Measurements from ENCODE around the gene DAPL1. TPM values are rescaled to one million over a fixed set of nuclear protein-coding genes. Genes with fewer than 3 reads are reported as not detected.

DAPL1 gene
- total RNA-seq, 1 donor from 2014 or later = not detected

GRCh38 chr2:158815166-158815565 lies 20.0 kb downstream of the DAPL1 start:
- Histone ChIP-seq H3K4me3 (ENCODE audit: low read length in 3 of 3) (no peak overlapping the region), H3K27ac (ENCODE audit: low read depth, low read length) (no peak overlapping the region), H3K36me3 (ENCODE audit: control insufficient read depth in 3 of 3, insufficient read depth in 3 of 3, low read length in 3 of 3) (no peaks in the 10 kb centered on the region), H3K4me1 (ENCODE audit: control insufficient read depth in 3 of 3, insufficient read depth in 3 of 3, low read length in 3 of 3) (no peaks in the 10 kb centered on the region), H3K9ac (ENCODE audit: low read depth in 1 of 3, low read length in 3 of 3) (no peak overlapping the region), H3K27me3 (ENCODE audit: control insufficient read depth in 3 of 3, insufficient read depth in 3 of 3, low read length in 3 of 3) (no peaks in the 10 kb centered on the region), H3K9me3 (ENCODE audit: control insufficient read depth in 3 of 3, low read length in 3 of 3) (no peaks in the 10 kb centered on the region)

GRCh38 chr2:158815658-158816057 lies 20.5 kb downstream of the DAPL1 start:
- Histone ChIP-seq H3K4me3 (ENCODE audit: low read length in 3 of 3) (no peak overlapping the region), H3K27me3 (ENCODE audit: control insufficient read depth in 3 of 3, insufficient read depth in 3 of 3, low read length in 3 of 3) (no peaks in the 10 kb centered on the region), H3K9me3 (ENCODE audit: control insufficient read depth in 3 of 3, low read length in 3 of 3) (no peaks in the 10 kb centered on the region), H3K36me3 (ENCODE audit: control insufficient read depth in 3 of 3, insufficient read depth in 3 of 3, low read length in 3 of 3) (no peaks in the 10 kb centered on the region), H3K4me1 (ENCODE audit: control insufficient read depth in 3 of 3, insufficient read depth in 3 of 3, low read length in 3 of 3) (no peaks in the 10 kb centered on the region), H3K9ac (ENCODE audit: low read depth in 1 of 3, low read length in 3 of 3) (no peak overlapping the region), H3K27ac (ENCODE audit: low read depth, low read length) (no peak overlapping the region)

GRCh38 chr2:158817588-158817987 lies 22.5 kb downstream of the DAPL1 start:
- no peaks in the 10 kb centered on the region for H3K36me3 ChIP-seq (ENCODE audit: control insufficient read depth in 3 of 3, insufficient read depth in 3 of 3, low read length in 3 of 3)
- H3K9me3 ChIP-seq (ENCODE audit: control insufficient read depth in 3 of 3, low read length in 3 of 3) = no peaks in the 10 kb centered on the region
- H3K4me1 ChIP-seq (ENCODE audit: control insufficient read depth in 3 of 3, insufficient read depth in 3 of 3, low read length in 3 of 3) = no peaks in the 10 kb centered on the region
- no peak overlapping the region for H3K9ac ChIP-seq (ENCODE audit: low read depth in 1 of 3, low read length in 3 of 3)
- H3K27ac ChIP-seq (ENCODE audit: low read depth, low read length) = no peak overlapping the region
- no peaks in the 10 kb centered on the region for H3K27me3 ChIP-seq (ENCODE audit: control insufficient read depth in 3 of 3, insufficient read depth in 3 of 3, low read length in 3 of 3)
- no peak overlapping the region for H3K4me3 ChIP-seq (ENCODE audit: low read length in 3 of 3)

- Histone ChIP-seq H3K4me3 (ENCODE audit: low read length in 3 of 3) (no peak overlapping the region), H3K27ac (ENCODE audit: low read depth, low read length) (no peak overlapping the region), H3K9me3 (ENCODE audit: control insufficient read depth in 3 of 3, low read length in 3 of 3) (no peaks in the 10 kb centered on the region), H3K27me3 (ENCODE audit: control insufficient read depth in 3 of 3, insufficient read depth in 3 of 3, low read length in 3 of 3) (no peaks in the 10 kb centered on the region), H3K4me1 (ENCODE audit: control insufficient read depth in 3 of 3, insufficient read depth in 3 of 3, low read length in 3 of 3) (no peaks in the 10 kb centered on the region), H3K9ac (ENCODE audit: low read depth in 1 of 3, low read length in 3 of 3) (no peak overlapping the region), H3K36me3 (ENCODE audit: control insufficient read depth in 3 of 3, insufficient read depth in 3 of 3, low read length in 3 of 3) (no peaks in the 10 kb centered on the region)
Observed at GRCh38 chr2:158818511-158818910, 23.4 kb downstream of the DAPL1 start.

GRCh38 chr2:158822193-158822592 lies 27.1 kb downstream of the DAPL1 start:
- Histone ChIP-seq H3K9ac (ENCODE audit: low read depth in 1 of 3, low read length in 3 of 3) (no peak overlapping the region), H3K4me3 (ENCODE audit: low read length in 3 of 3) (no peak overlapping the region), H3K9me3 (ENCODE audit: control insufficient read depth in 3 of 3, low read length in 3 of 3) (no peaks in the 10 kb centered on the region), H3K27me3 (ENCODE audit: control insufficient read depth in 3 of 3, insufficient read depth in 3 of 3, low read length in 3 of 3) (no peaks in the 10 kb centered on the region), H3K36me3 (ENCODE audit: control insufficient read depth in 3 of 3, insufficient read depth in 3 of 3, low read length in 3 of 3) (no peaks in the 10 kb centered on the region), H3K27ac (ENCODE audit: low read depth, low read length) (no peak overlapping the region), H3K4me1 (ENCODE audit: control insufficient read depth in 3 of 3, insufficient read depth in 3 of 3, low read length in 3 of 3) (no peaks in the 10 kb centered on the region)

GRCh38 chr2:158823486-158824237 lies 28.5 kb downstream of the DAPL1 start:
- H3K27ac ChIP-seq (ENCODE audit: low read depth, low read length) = no peak overlapping the region
- no peaks in the 10 kb centered on the region for H3K9me3 ChIP-seq (ENCODE audit: control insufficient read depth in 3 of 3, low read length in 3 of 3)
- no peaks in the 10 kb centered on the region for H3K4me1 ChIP-seq (ENCODE audit: control insufficient read depth in 3 of 3, insufficient read depth in 3 of 3, low read length in 3 of 3)
- H3K9ac ChIP-seq (ENCODE audit: low read depth in 1 of 3, low read length in 3 of 3) = no peak overlapping the region
- no peak overlapping the region for H3K4me3 ChIP-seq (ENCODE audit: low read length in 3 of 3)
- H3K27me3 ChIP-seq (ENCODE audit: control insufficient read depth in 3 of 3, insufficient read depth in 3 of 3, low read length in 3 of 3) = no peaks in the 10 kb centered on the region
- H3K36me3 ChIP-seq (ENCODE audit: control insufficient read depth in 3 of 3, insufficient read depth in 3 of 3, low read length in 3 of 3) = no peaks in the 10 kb centered on the region

GRCh38 chr2:158825021-158825420 lies 29.9 kb downstream of the DAPL1 start:
- Histone ChIP-seq H3K9me3 (ENCODE audit: control insufficient read depth in 3 of 3, low read length in 3 of 3) (no peaks in the 10 kb centered on the region), H3K36me3 (ENCODE audit: control insufficient read depth in 3 of 3, insufficient read depth in 3 of 3, low read length in 3 of 3) (no peaks in the 10 kb centered on the region), H3K9ac (ENCODE audit: low read depth in 1 of 3, low read length in 3 of 3) (no peak overlapping the region), H3K4me1 (ENCODE audit: control insufficient read depth in 3 of 3, insufficient read depth in 3 of 3, low read length in 3 of 3) (peaks cover 0 to 2% (median 0%) of the 10 kb centered on the region in 3 donors), H3K27ac (ENCODE audit: low read depth, low read length) (no peak overlapping the region), H3K27me3 (ENCODE audit: control insufficient read depth in 3 of 3, insufficient read depth in 3 of 3, low read length in 3 of 3) (no peaks in the 10 kb centered on the region), H3K4me3 (ENCODE audit: low read length in 3 of 3) (no peak overlapping the region)

- H3K36me3 ChIP-seq (ENCODE audit: control insufficient read depth in 3 of 3, insufficient read depth in 3 of 3, low read length in 3 of 3) = no peaks in the 10 kb centered on the region
- no peaks in the 10 kb centered on the region for H3K27me3 ChIP-seq (ENCODE audit: control insufficient read depth in 3 of 3, insufficient read depth in 3 of 3, low read length in 3 of 3)
- H3K9me3 ChIP-seq (ENCODE audit: control insufficient read depth in 3 of 3, low read length in 3 of 3) = no peaks in the 10 kb centered on the region
- no peak overlapping the region for H3K27ac ChIP-seq (ENCODE audit: low read depth, low read length)
- H3K4me3 ChIP-seq (ENCODE audit: low read length in 3 of 3) = no peak overlapping the region
- H3K9ac ChIP-seq (ENCODE audit: low read depth in 1 of 3, low read length in 3 of 3) = no peak overlapping the region
- peaks cover 0 to 2% (median 0%) of the 10 kb centered on the region in 3 donors for H3K4me1 ChIP-seq (ENCODE audit: control insufficient read depth in 3 of 3, insufficient read depth in 3 of 3, low read length in 3 of 3)
Observed at GRCh38 chr2:158826965-158827364, 31.8 kb downstream of the DAPL1 start.

- H3K4me3 ChIP-seq (ENCODE audit: low read length in 3 of 3) = no peak overlapping the region
- peaks cover 0 to 2% (median 0%) of the 10 kb centered on the region in 3 donors for H3K4me1 ChIP-seq (ENCODE audit: control insufficient read depth in 3 of 3, insufficient read depth in 3 of 3, low read length in 3 of 3)
- H3K9ac ChIP-seq (ENCODE audit: low read depth in 1 of 3, low read length in 3 of 3) = no peak overlapping the region
- no peaks in the 10 kb centered on the region for H3K36me3 ChIP-seq (ENCODE audit: control insufficient read depth in 3 of 3, insufficient read depth in 3 of 3, low read length in 3 of 3)
- H3K27ac ChIP-seq (ENCODE audit: low read depth, low read length) = no peak overlapping the region
- H3K9me3 ChIP-seq (ENCODE audit: control insufficient read depth in 3 of 3, low read length in 3 of 3) = no peaks in the 10 kb centered on the region
- H3K27me3 ChIP-seq (ENCODE audit: control insufficient read depth in 3 of 3, insufficient read depth in 3 of 3, low read length in 3 of 3) = no peaks in the 10 kb centered on the region
Observed at GRCh38 chr2:158828378-158829164, 33.5 kb downstream of the DAPL1 start.

- H3K4me1 ChIP-seq (ENCODE audit: control insufficient read depth in 3 of 3, insufficient read depth in 3 of 3, low read length in 3 of 3) = peaks cover 0 to 2% (median 0%) of the 10 kb centered on the region in 3 donors
Observed at GRCh38 chr2:158829167-158829566, 34.0 kb downstream of the DAPL1 start.

More at GRCh38 chr2:158829167-158829566, 34.0 kb downstream of the DAPL1 start:
- H3K36me3 ChIP-seq (ENCODE audit: control insufficient read depth in 3 of 3, insufficient read depth in 3 of 3, low read length in 3 of 3) = no peaks in the 10 kb centered on the region
- H3K4me3 ChIP-seq (ENCODE audit: low read length in 3 of 3) = no peak overlapping the region
- no peaks in the 10 kb centered on the region for H3K27me3 ChIP-seq (ENCODE audit: control insufficient read depth in 3 of 3, insufficient read depth in 3 of 3, low read length in 3 of 3)
- H3K27ac ChIP-seq (ENCODE audit: low read depth, low read length) = no peak overlapping the region
- H3K9ac ChIP-seq (ENCODE audit: low read depth in 1 of 3, low read length in 3 of 3) = no peak overlapping the region
- H3K9me3 ChIP-seq (ENCODE audit: control insufficient read depth in 3 of 3, low read length in 3 of 3) = no peaks in the 10 kb centered on the region

Measured in skeletal muscle tissue (tissue), 4 donors.